Ascending aorta (tissue), 2 donors: Measurements from ENCODE around the gene MATCAP1. TPM values are rescaled to one million over a fixed set of nuclear protein-coding genes. Genes with fewer than 3 reads are reported as not detected.
A peak's percentile ranks its signal among the peaks of the same experiment; 100 is the strongest.

ENCODE experiments used
- DNase-seq, 2 donors: peaks; one replicate each; pipeline ENCODE4 v3.0.0-alpha.2; 2019; ENCODE audit warnings: low spot score in 2 of 2
- H3K27ac ChIP-seq, 2 donors: fragments of 200-600 bp; sonication (generic); one replicate each; pipeline ENCODE4 v1.5.1; 2016 to 2017; ENCODE audit warnings: mild to moderate bottlenecking in 1 of 2
- H3K27me3 ChIP-seq: fragments of 200-600 bp; sonication (generic); one replicate; pipeline ENCODE4 v1.5.1; 2017
- H3K36me3 ChIP-seq, 2 donors: fragments of 200-600 bp; sonication (generic); one replicate each; pipeline ENCODE4 v1.5.1; 2016
- H3K4me1 ChIP-seq, 2 donors: fragments of 200-600 bp; sonication (generic); one replicate each; pipeline ENCODE4 v1.5.1; 2016 to 2017; ENCODE audit warnings: mild to moderate bottlenecking in 1 of 2
- H3K4me3 ChIP-seq, 2 donors: fragments of 200-600 bp; sonication (generic); one replicate each; pipeline ENCODE4 v1.5.1; 2016 to 2017; ENCODE audit warnings: mild to moderate bottlenecking in 1 of 2
- H3K9me3 ChIP-seq, 2 donors: fragments of 200-600 bp; sonication (generic); one replicate each; pipeline ENCODE4 v1.5.1; 2016
- intact Hi-C: fragments of 100-400 bp; cut with DNase I; formaldehyde crosslinking; loops from one replicate; pipeline ENCODE4 v1.15.1; 2023
- total RNA-seq: library from RNA; depleted of rRNA; stranded (reverse); fragments of >200 nt; gene quantifications from one replicate; pipeline ENCODE4 v1.1.0, GENCODE V29; 2016
- TF ChIP-seq, protein P1 (sequence below), 3 experiments: fragments of 200-600 bp in 2 of 3; fragments of 450-650 bp in 1 of 3; sonication (generic) in 2 of 3; IDR thresholded peaks; one replicate each; pipeline ENCODE4 v1.5.1; 2016 to 2019; ENCODE audit warnings: antibody characterized with exemption in 3 of 3, mild to moderate bottlenecking in 1 of 3, moderate library complexity in 1 of 3

MATCAP1 gene
- total RNA-seq, 1 donor from 2014 or later: 18.9 TPM

DNA sequence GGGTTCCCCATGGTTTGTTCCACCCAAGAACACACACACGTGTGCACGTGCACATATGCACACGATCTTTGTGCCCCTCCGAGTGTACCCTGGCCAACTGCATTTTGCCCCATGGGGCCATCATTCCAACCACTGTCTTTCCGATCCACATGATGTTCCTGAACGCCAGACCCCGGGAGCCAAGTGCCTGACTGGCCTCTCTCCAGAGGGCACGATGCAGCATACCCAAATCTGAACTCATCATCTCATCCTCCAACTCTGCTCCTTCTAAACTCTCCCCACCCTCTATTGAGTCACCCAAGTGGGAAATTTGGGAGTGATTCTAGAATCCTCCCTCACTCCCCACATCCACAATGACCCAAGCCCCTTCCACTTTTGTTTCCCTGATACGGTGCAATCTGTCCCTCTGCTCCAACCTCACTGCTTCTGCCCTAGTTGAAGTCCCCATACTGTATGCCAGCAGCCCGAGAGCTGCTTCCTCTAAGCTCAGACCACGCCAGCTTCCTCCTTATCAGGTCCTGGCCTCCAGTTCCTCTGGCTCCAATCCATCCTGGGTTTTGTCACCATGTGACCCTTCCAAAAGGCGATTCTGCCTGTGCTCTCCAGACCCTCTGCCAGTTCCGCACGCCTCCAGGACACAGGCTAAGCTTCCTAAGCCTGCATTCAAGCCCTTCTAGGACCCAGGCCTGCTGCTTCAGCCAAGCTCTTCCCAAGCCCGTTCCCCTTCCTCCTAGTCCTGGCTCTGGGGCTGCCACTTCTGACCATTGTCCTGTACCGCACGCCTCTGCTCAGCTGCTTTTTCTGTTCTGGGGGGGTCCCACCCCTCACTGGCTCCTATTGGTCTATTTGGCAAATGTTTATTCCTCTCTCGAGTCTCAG is 33.1 kb upstream of the MATCAP1 start:
- H3K27ac ChIP-seq: peak overlapping the region; percentile 14 to 22
- TF ChIP-seq, protein P1, sequence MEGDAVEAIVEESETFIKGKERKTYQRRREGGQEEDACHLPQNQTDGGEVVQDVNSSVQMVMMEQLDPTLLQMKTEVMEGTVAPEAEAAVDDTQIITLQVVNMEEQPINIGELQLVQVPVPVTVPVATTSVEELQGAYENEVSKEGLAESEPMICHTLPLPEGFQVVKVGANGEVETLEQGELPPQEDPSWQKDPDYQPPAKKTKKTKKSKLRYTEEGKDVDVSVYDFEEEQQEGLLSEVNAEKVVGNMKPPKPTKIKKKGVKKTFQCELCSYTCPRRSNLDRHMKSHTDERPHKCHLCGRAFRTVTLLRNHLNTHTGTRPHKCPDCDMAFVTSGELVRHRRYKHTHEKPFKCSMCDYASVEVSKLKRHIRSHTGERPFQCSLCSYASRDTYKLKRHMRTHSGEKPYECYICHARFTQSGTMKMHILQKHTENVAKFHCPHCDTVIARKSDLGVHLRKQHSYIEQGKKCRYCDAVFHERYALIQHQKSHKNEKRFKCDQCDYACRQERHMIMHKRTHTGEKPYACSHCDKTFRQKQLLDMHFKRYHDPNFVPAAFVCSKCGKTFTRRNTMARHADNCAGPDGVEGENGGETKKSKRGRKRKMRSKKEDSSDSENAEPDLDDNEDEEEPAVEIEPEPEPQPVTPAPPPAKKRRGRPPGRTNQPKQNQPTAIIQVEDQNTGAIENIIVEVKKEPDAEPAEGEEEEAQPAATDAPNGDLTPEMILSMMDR (IDR thresholded peaks at IDR 0.05): no peak

DNA sequence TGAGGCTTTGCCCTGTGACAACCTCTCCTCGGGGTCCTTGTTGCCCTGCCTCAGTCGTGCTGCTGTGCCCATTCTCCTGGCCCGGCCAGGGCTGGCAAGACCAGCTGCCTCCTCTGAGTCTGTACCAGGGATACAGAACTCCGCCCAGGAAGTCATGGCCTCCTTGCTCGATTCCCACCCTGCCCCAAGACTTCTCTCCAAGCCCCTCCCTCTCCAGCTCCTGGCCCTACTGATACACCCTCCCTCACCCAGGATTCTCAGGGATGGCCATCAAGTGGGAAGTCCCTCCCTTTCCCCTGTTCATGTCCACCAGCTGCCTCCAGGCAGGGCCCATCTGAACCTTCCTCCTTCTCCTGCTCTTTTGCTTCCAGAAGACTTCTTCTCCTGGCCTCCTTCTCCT is 31.9 kb upstream of the MATCAP1 start:
- no peaks in the 10 kb centered on the region for H3K4me1 ChIP-seq
- H3K27ac ChIP-seq: no peak overlapping the region
- no peaks in the 10 kb centered on the region for H3K27me3 ChIP-seq
- H3K9me3 ChIP-seq: no peaks in the 10 kb centered on the region
- peaks cover 0 to 2% of the 10 kb centered on the region in 2 donors for H3K36me3 ChIP-seq
- TF ChIP-seq, protein P1 (IDR thresholded peaks at IDR 0.05): no peak
- no peak for DNase-seq
- intact Hi-C loops: no loop called here
- no peak overlapping the region for H3K4me3 ChIP-seq

More for the DNA sequence above, 33.1 kb upstream of the MATCAP1 start:
- no peak overlapping the region for H3K4me3 ChIP-seq
- no peaks in the 10 kb centered on the region for H3K9me3 ChIP-seq
- peak in 1 of 2 donors; percentile 77 for DNase-seq
- H3K4me1 ChIP-seq: no peaks in the 10 kb centered on the region
- H3K36me3 ChIP-seq: no peaks in the 10 kb centered on the region
- no peaks in the 10 kb centered on the region for H3K27me3 ChIP-seq
- intact Hi-C loops: no loop called here

DNA sequence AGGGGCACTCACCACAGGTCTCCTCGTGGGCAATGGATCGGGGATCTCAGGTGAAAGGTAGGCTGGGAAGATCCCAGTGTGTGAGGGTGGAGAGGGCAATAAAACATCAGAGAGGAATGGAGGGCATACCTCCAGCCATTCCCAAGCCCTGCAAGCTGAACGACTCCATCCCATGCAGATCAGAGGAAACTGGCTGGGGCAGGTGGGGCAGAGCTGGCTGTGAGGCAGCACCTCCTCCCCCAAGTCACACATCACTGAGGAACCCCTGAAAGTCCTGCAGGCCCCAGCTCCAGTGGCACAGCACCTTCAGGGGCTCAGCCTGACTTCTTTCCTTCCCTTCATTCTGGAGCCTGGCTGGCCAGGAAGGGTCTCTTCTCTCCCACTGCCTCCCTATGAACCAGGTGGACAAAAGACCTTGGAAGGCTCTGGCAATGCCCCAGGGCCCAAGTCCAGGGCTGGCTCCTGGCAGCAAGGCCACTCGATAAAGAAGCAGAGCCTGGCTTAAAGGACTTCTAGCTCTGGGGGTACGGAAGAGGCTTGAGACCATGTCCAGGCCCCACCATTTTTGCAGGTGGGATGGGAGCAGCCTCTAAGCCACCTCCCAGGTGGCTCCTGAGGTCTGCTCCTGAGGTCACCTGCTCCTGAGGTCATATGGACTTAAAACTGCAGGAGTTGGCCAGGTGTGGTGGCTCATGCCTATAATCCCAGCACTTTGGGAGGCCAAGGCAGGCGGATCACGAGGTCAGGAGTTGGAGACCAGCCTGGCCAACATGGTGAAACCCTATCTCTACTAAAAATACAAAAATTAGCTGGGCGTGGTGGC is 29.6 kb upstream of the MATCAP1 start:
- H3K36me3 ChIP-seq: peaks cover 0 to 6% of the 10 kb centered on the region in 2 donors
- no peak overlapping the region for H3K27ac ChIP-seq
- TF ChIP-seq, protein P1 (IDR thresholded peaks at IDR 0.05): no peak
- no peak for DNase-seq
- H3K4me1 ChIP-seq: no peaks in the 10 kb centered on the region
- no peak overlapping the region for H3K4me3 ChIP-seq
- no peaks in the 10 kb centered on the region for H3K9me3 ChIP-seq
- intact Hi-C loops: no loop called here
- no peaks in the 10 kb centered on the region for H3K27me3 ChIP-seq

DNA sequence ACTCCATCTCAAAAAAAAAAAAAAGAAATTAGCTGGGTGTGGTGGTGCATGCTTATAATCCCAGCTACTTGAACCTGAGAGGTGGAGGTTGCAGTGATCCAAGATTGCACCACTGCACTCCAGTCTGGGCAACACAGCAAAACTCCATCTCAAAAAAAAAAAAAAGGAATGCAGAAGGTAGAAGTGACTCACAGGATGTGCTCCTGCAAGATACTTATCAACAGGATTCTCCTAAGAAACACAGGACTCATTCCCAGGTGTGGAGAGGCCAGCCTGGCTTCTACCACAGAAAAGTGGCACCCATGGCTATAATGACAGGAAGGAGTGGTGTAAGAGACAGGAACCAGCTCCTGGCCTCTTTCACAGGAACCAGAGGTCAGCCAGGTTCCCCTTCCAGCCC is 29.0 kb upstream of the MATCAP1 start:
- Histone ChIP-seq H3K4me1 (no peaks in the 10 kb centered on the region), H3K36me3 (peaks cover 0 to 7% of the 10 kb centered on the region in 2 donors), H3K27me3 (no peaks in the 10 kb centered on the region), H3K4me3 (no peak overlapping the region), H3K9me3 (no peaks in the 10 kb centered on the region), H3K27ac (no peak overlapping the region)
- intact Hi-C loops: no loop called here
- TF ChIP-seq, protein P1 (IDR thresholded peaks at IDR 0.05): no peak
- DNase-seq: no peak

DNA sequence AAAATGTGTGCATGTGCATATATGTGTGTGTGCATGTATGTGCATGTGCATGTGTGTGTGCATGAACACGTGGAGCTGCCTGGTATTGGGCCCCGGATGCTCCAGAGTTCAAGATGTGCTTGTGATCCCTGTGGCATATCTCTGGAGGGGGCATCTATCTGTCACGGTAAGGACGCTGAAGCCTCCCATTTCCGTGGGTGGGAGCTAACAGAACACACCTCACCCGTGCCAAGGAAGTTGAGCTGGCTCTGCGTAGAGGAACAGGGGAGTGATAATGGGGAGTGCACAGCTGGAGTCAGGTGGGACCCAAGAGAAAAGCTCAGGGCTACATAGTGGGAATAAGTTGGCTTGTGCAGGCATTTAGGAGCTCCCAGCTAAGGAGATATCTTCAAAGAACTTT is 27.9 kb upstream of the MATCAP1 start:
- DNase-seq: no peak
- intact Hi-C loops: no loop called here
- no peaks in the 10 kb centered on the region for H3K4me1 ChIP-seq
- H3K27me3 ChIP-seq: no peaks in the 10 kb centered on the region
- TF ChIP-seq, protein P1 (IDR thresholded peaks at IDR 0.05): no peak
- no peak overlapping the region for H3K27ac ChIP-seq
- no peak overlapping the region for H3K4me3 ChIP-seq
- H3K36me3 ChIP-seq: peaks cover 0 to 17% of the 10 kb centered on the region in 2 donors
- no peaks in the 10 kb centered on the region for H3K9me3 ChIP-seq
